H9 (cell line): ENCODE data around the gene ARHGAP10. TPM values are rescaled to one million over a fixed set of nuclear protein-coding genes. Genes with fewer than 3 reads are reported as not detected.

ENCODE experiments used
- DNase-seq: peaks from one replicate; pipeline ENCODE4 v3.0.0-alpha.2; 2017
- H2AFZ ChIP-seq: one replicate; pipeline ENCODE4 v1.6.1; 2013; ENCODE audit warnings: mild to moderate bottlenecking, low read length, control low read depth, moderate library complexity
- H2AK5ac ChIP-seq: 2 replicates; pipeline ENCODE4 v1.6.1; 2013; ENCODE audit warnings: low read length, control low read depth, mixed read lengths; ENCODE audit not compliant: insufficient read length
- H2BK120ac ChIP-seq: one replicate; pipeline ENCODE4 v1.6.1; 2013; ENCODE audit warnings: low read depth, mild to moderate bottlenecking, low read length, control low read depth, inconsistent platforms; ENCODE audit not compliant: poor library complexity, severe bottlenecking
- H2BK12ac ChIP-seq: 2 replicates; pipeline ENCODE4 v1.6.1; 2013; ENCODE audit warnings: low read length, control low read depth, mixed read lengths, low read depth; ENCODE audit not compliant: insufficient read length
- H2BK15ac ChIP-seq: 2 replicates; pipeline ENCODE4 v1.6.1; 2013; ENCODE audit warnings: low read depth, low read length, control low read depth
- H2BK20ac ChIP-seq: one replicate; pipeline ENCODE4 v1.6.1; 2013; ENCODE audit warnings: low read depth, mild to moderate bottlenecking, low read length, control low read depth, inconsistent platforms; ENCODE audit not compliant: poor library complexity, severe bottlenecking
- H2BK5ac ChIP-seq: 2 replicates; pipeline ENCODE4 v1.6.1; 2013; ENCODE audit warnings: low read length, control low read depth, mixed read lengths; ENCODE audit not compliant: insufficient read length
- H3K14ac ChIP-seq: 2 replicates; pipeline ENCODE4 v1.6.1; 2013; ENCODE audit warnings: low read length, control low read depth; ENCODE audit not compliant: insufficient read depth
- H3K18ac ChIP-seq: 2 replicates; pipeline ENCODE4 v1.6.1; 2013; ENCODE audit warnings: low read depth, mild to moderate bottlenecking, mixed read lengths, low read length, control low read depth; ENCODE audit not compliant: insufficient read length
- H3K23ac ChIP-seq: 2 replicates; pipeline ENCODE4 v1.6.1; 2013; ENCODE audit warnings: low read length, control low read depth, mixed read lengths, low read depth; ENCODE audit not compliant: insufficient read length
- H3K23me2 ChIP-seq: 2 replicates; pipeline ENCODE4 v1.6.1; 2013; ENCODE audit warnings: low read depth, mild to moderate bottlenecking, mixed read lengths, low read length, control low read depth; ENCODE audit not compliant: insufficient read length, poor library complexity, severe bottlenecking
- H3K27ac ChIP-seq: 2 replicates; pipeline ENCODE4 v1.5.1; 2013; ENCODE audit warnings: low read length, control low read depth, mixed read lengths, low read depth; ENCODE audit not compliant: insufficient read length
- H3K27me3 ChIP-seq: 2 replicates; pipeline ENCODE4 v1.6.1; 2013; ENCODE audit warnings: low read length, control low read depth, inconsistent platforms; ENCODE audit not compliant: insufficient read depth
- H3K4ac ChIP-seq: 2 replicates; pipeline ENCODE4 v1.6.1; 2013; ENCODE audit warnings: low read depth, mild to moderate bottlenecking, control low read depth, inconsistent platforms, low read length, moderate library complexity
- H3K4me1 ChIP-seq: 2 replicates; pipeline ENCODE4 v1.6.1; 2013; ENCODE audit warnings: low read length, control low read depth, inconsistent platforms; ENCODE audit not compliant: insufficient read depth
- H3K4me2 ChIP-seq: 2 replicates; pipeline ENCODE4 v1.6.1; 2013; ENCODE audit warnings: low read length, control low read depth, mixed read lengths; ENCODE audit not compliant: insufficient read length, insufficient read depth
- H3K56ac ChIP-seq: 2 replicates; pipeline ENCODE4 v1.6.1; 2013; ENCODE audit warnings: low read depth, mild to moderate bottlenecking, mixed read lengths, low read length, control low read depth; ENCODE audit not compliant: insufficient read length
- H3K79me1 ChIP-seq: 2 replicates; pipeline ENCODE4 v1.6.1; 2013; ENCODE audit warnings: low read depth, mild to moderate bottlenecking, moderate library complexity, low read length, control low read depth, inconsistent platforms; ENCODE audit not compliant: insufficient read depth, poor library complexity, severe bottlenecking
- H3K79me2 ChIP-seq: 2 replicates; pipeline ENCODE4 v1.6.1; 2013; ENCODE audit warnings: low read length, control low read depth, inconsistent platforms; ENCODE audit not compliant: insufficient read depth
- H3K9ac ChIP-seq: 2 replicates; pipeline ENCODE4 v1.6.1; 2013; ENCODE audit warnings: low read length, control low read depth, mixed read lengths; ENCODE audit not compliant: insufficient read length; ENCODE audit errors: extremely low read depth
- H3K9me3 ChIP-seq: one replicate; pipeline ENCODE4 v1.6.1; 2013; ENCODE audit warnings: low read depth, low read length, inconsistent platforms; ENCODE audit not compliant: control insufficient read depth
- H3T11ph ChIP-seq: one replicate; pipeline ENCODE4 v1.6.1; 2013; ENCODE audit warnings: mild to moderate bottlenecking, low read length, control low read depth, inconsistent platforms
- H4K20me1 ChIP-seq: one replicate; pipeline ENCODE4 v1.6.1; 2013; ENCODE audit not compliant: control insufficient read depth, insufficient read length, insufficient read depth
- H4K5ac ChIP-seq: 2 replicates; pipeline ENCODE4 v1.6.1; 2013; ENCODE audit warnings: low read depth, mild to moderate bottlenecking, mixed read lengths, low read length, control low read depth; ENCODE audit not compliant: insufficient read length
- H4K8ac ChIP-seq: replicated peaks from 2 replicates; pipeline ENCODE4 v1.6.1; 2013; ENCODE audit warnings: low read length, control low read depth, mixed read lengths, low read depth; ENCODE audit not compliant: insufficient read length
- H4K91ac ChIP-seq: 2 replicates; pipeline ENCODE4 v1.6.1; 2013; ENCODE audit warnings: low read depth, mild to moderate bottlenecking, moderate library complexity, mixed read lengths, low read length, control low read depth; ENCODE audit not compliant: insufficient read length
- H3K27ac Mint-ChIP-seq, 3 experiments: 2 replicates in 2 of 3; 3 replicates in 1 of 3; pipeline ENCODE4 v1.8.0; 2020 to 2021; ENCODE audit warnings: mixed read lengths in 3 of 3, mild to moderate bottlenecking in 1 of 3, moderate library complexity in 1 of 3
- H3K27me3 Mint-ChIP-seq: 2 replicates; pipeline ENCODE4 v1.8.0; 2021; ENCODE audit warnings: low read depth, mild to moderate bottlenecking, moderate library complexity, mixed read lengths
- H3K36me3 Mint-ChIP-seq, 3 experiments: 2 replicates in 2 of 3; 3 replicates in 1 of 3; pipeline ENCODE4 v1.8.0; 2020 to 2021; ENCODE audit warnings: low read depth in 3 of 3, mixed read lengths in 3 of 3; ENCODE audit not compliant: insufficient read depth in 1 of 3
- H3K4me1 Mint-ChIP-seq, 2 experiments: 2 replicates each; pipeline ENCODE4 v1.8.0; 2020; ENCODE audit warnings: mixed read lengths in 2 of 2
- H3K4me3 Mint-ChIP-seq, 2 experiments: 2 replicates in 1 of 2; 3 replicates in 1 of 2; pipeline ENCODE4 v1.8.0; 2020 to 2021; ENCODE audit warnings: mild to moderate bottlenecking in 2 of 2, mixed read lengths in 2 of 2, moderate library complexity in 1 of 2
- H3K9me3 Mint-ChIP-seq, 2 experiments: 2 replicates in 1 of 2; 3 replicates in 1 of 2; pipeline ENCODE4 v1.8.0; 2020; ENCODE audit warnings: mild to moderate bottlenecking in 2 of 2, mixed read lengths in 2 of 2, moderate library complexity in 1 of 2
- WGBS: extraction: QIAGEN DNeasy Blood & Tissue Kit; methylation state at CpG from one replicate; pipeline ENCODE4 v1.1.7; 2013; ENCODE audit warnings: missing lambda C conversion rate, low lambda C conversion rate, mixed read lengths; ENCODE audit not compliant: insufficient read length; ENCODE audit errors: extremely low coverage; 5-methylcytosine and 5-hydroxymethylcytosine counted together
- total RNA-seq: library from RNA; stranded (reverse); gene quantifications from 2 replicates; pipeline ENCODE4 v1.2.1, GENCODE V29; 2021
- TF ChIP-seq, protein P1 (sequence below): fragments of 200-600 bp; sonication (generic); conservative IDR thresholded peaks from 3 replicates; pipeline ENCODE4 v1.8.0; 2021; ENCODE audit warnings: antibody characterized with exemption, mild to moderate bottlenecking

Gene ARHGAP10
- total RNA-seq, 1 experiment from 2014 or later: 7.8 TPM

DNA sequence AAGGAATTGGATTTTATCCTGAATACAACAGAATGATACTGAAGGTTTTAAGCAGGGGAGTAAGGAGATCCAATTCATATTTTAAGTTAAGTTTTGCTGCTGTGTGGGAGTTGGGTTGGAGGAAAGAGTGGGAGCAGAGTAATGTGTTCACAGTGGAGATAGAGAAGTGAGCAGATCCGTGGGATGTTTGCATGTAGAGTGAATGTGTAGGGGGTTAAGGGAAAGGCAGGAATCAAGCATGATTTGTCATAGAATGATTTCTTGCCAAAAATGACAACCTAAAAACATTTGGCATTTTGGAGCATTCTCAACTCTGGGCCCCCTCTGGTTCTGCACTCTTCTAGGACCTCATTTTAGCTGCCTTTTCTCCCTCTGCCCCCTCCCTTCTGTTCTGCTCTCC is 76.6 kb downstream of the ARHGAP10 start:
- no peak overlapping the region for H2BK120ac ChIP-seq
- no peak overlapping the region for H2BK5ac ChIP-seq
- no peaks in the 10 kb centered on the region for H3K27me3 ChIP-seq
- no peak overlapping the region for H4K8ac ChIP-seq
- TF ChIP-seq, protein P1, sequence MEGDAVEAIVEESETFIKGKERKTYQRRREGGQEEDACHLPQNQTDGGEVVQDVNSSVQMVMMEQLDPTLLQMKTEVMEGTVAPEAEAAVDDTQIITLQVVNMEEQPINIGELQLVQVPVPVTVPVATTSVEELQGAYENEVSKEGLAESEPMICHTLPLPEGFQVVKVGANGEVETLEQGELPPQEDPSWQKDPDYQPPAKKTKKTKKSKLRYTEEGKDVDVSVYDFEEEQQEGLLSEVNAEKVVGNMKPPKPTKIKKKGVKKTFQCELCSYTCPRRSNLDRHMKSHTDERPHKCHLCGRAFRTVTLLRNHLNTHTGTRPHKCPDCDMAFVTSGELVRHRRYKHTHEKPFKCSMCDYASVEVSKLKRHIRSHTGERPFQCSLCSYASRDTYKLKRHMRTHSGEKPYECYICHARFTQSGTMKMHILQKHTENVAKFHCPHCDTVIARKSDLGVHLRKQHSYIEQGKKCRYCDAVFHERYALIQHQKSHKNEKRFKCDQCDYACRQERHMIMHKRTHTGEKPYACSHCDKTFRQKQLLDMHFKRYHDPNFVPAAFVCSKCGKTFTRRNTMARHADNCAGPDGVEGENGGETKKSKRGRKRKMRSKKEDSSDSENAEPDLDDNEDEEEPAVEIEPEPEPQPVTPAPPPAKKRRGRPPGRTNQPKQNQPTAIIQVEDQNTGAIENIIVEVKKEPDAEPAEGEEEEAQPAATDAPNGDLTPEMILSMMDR: no peak
- H4K20me1 ChIP-seq: no peaks in the 10 kb centered on the region
- no CpG with 5 or more reads among the region's 1 CpG for WGBS
- no peak overlapping the region for H3T11ph ChIP-seq
- no peak overlapping the region for H3K56ac ChIP-seq
- H3K4ac ChIP-seq: no peak overlapping the region
- H3K14ac ChIP-seq: no peak overlapping the region
- H4K91ac ChIP-seq: no peak overlapping the region
- H2BK12ac ChIP-seq: no peak overlapping the region
- H3K9ac ChIP-seq: no peak overlapping the region
- Mint-ChIP-seq H3K4me1 (peaks cover 19 to 25% of the 10 kb centered on the region in 2 experiments), H3K9me3 (no peaks in the 10 kb centered on the region), H3K27ac (no peak overlapping the region; a peak in 1 of 7 replicates), H3K27me3 (no peaks in the 10 kb centered on the region), H3K36me3 (no peaks in the 10 kb centered on the region), H3K4me3 (no peak overlapping the region)
- H2BK20ac ChIP-seq: no peak overlapping the region
- H3K79me1 ChIP-seq: no peaks in the 10 kb centered on the region
- H3K4me1 ChIP-seq: no peaks in the 10 kb centered on the region
- no peak overlapping the region for H3K18ac ChIP-seq
- no peak overlapping the region for H4K5ac ChIP-seq
- no peak overlapping the region for H3K23ac ChIP-seq
- H3K27ac ChIP-seq: no peak overlapping the region
- no peak overlapping the region for H2BK15ac ChIP-seq
- no peaks in the 10 kb centered on the region for H3K9me3 ChIP-seq
- H3K79me2 ChIP-seq: no peaks in the 10 kb centered on the region
- no peak overlapping the region for H3K4me2 ChIP-seq
- peaks cover 2% of the 10 kb centered on the region for H3K23me2 ChIP-seq
- DNase-seq: no peak
- H2AK5ac ChIP-seq: no peak overlapping the region
- no peak overlapping the region for H2AFZ ChIP-seq
